ENCODE results near the gene CCNG1. TPM values are rescaled to one million over a fixed set of nuclear protein-coding genes. Genes with fewer than 3 reads are reported as not detected.

CCNG1 gene
- total and polyA plus RNA-seq, 9 of the 15 experiments (the other 6 are each of a cell fraction or from before 2014, with no cell fraction given) = 121 to 293 (median 245) TPM

DNA sequence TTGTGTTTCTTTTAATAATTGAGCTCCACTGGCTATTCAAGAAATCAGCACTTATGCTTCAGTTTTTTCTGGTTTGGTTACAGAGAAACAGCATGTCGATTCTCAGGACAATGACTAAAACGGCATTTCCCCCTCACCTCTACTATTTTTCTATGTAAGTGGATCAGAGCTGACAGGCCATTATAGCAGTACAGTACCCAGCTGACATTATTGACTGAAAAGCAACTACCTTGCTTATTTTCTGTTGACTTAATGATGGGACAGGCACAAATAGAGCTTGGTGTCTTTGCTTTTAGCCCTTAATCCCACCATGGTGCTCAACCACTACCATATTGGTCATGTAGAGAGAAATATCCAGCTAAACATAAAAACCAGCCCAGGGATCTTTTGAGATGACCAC is 35.4 kb upstream of the CCNG1 start:
- no peak for DNase-seq (ENCODE audit: extremely low read depth in 1 of 4, low spot score in 3 of 4)
- no peak for FAIRE-seq
- no peak overlapping the region for H3K4me2 ChIP-seq (ENCODE audit: insufficient read depth, low read length)
- H3K36me3 ChIP-seq (ENCODE audit: control insufficient read depth, insufficient read depth, low read length) = no peaks in the 10 kb centered on the region
- no peak overlapping the region for H3K4me3 ChIP-seq
- ATAC-seq = no peak
- H3K27me3 ChIP-seq (ENCODE audit: control insufficient read depth in 2 of 2, insufficient read depth in 2 of 2, low read length in 2 of 2) = no peaks in the 10 kb centered on the region
- ChIA-PET CTCF (ENCODE audit: low intra/inter-chr PET ratio) (no interaction called here), POLR2A (interaction anchor here (1.3 kb wide), 1 partner anchor 15 kb away, joined by 5 read pairs; no protein-coding TSS in a partner anchor)
- in situ Hi-C loops (cut with MboI) = no loop called here
- WGBS (ENCODE audit: insufficient coverage, low coverage, missing lambda C conversion rate) = 0% methylated on average over 2 of the region's 2 CpGs
- no peak overlapping the region for H3K27ac ChIP-seq (ENCODE audit: extremely low read depth, low read depth, low read length)
- TF ChIP-seq GTF2B (IDR thresholded peaks at IDR 0.05; ENCODE audit: extremely low read depth, insufficient read length) = no peak
- TF ChIP-seq, protein P1, sequence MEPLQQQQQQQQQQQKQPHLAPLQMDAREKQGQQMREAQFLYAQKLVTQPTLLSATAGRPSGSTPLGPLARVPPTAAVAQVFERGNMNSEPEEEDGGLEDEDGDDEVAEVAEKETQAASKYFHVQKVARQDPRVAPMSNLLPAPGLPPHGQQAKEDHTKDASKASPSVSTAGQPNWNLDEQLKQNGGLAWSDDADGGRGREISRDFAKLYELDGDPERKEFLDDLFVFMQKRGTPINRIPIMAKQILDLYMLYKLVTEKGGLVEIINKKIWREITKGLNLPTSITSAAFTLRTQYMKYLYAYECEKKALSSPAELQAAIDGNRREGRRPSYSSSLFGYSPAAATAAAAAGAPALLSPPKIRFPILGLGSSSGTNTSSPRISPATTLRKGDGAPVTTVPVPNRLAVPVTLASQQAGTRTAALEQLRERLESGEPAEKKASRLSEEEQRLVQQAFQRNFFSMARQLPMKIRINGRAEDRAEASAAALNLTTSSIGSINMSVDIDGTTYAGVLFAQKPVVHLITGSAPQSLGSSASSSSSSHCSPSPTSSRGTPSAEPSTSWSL (CRISPR knock-in tag; IDR thresholded peaks at IDR 0.05; ENCODE audit: borderline replicate concordance) = no peak
- TF ChIP-seq RBFOX2 (IDR thresholded peaks at IDR 0.05; ENCODE audit: low read depth, low read length) = no peak
- no peak for TF ChIP-seq DIDO1 (tag; IDR thresholded peaks at IDR 0.05; ENCODE audit: low read depth)
- TF ChIP-seq ZNF699 (CRISPR knock-in tag; IDR thresholded peaks at IDR 0.05; ENCODE audit: insufficient replicate concordance) = no peak
- no peaks in the 10 kb centered on the region for H4K20me1 ChIP-seq (replicated peaks; ENCODE audit: control insufficient read depth, insufficient read depth, low read length)
- H3K9me3 ChIP-seq (replicated peaks; ENCODE audit: control insufficient read depth, insufficient read depth, low read depth, low read length) = no peaks in the 10 kb centered on the region
- H3K9me1 ChIP-seq (ENCODE audit: control insufficient read depth, insufficient read depth, low read length) = no peaks in the 10 kb centered on the region
- H3K4me1 ChIP-seq (replicated peaks in 1 of 2; ENCODE audit: control insufficient read depth in 2 of 2, insufficient read depth in 2 of 2, low read length in 2 of 2) = no peaks in the 10 kb centered on the region; a peak in 1 of 5 replicates
- BruUV-seq (replicated peaks) = no TSS peak
- no peak overlapping the region for H2AFZ ChIP-seq (ENCODE audit: low read depth, low read length)
- intact Hi-C loops (cut with micrococcal nuclease) = loop anchor here (10.0 kb wide), 1 partner anchor 1857 kb away; the partner anchor contains the start of gene GABRB2
- H3K9ac ChIP-seq (ENCODE audit: insufficient read depth in 1 of 2, low read depth in 2 of 2, low read length in 2 of 2) = no peak overlapping the region
- no peaks in the 10 kb centered on the region for H3K79me2 ChIP-seq (ENCODE audit: control insufficient read depth, insufficient read depth, low read length)
